ENCODE measurements around the gene SLC47A2.
"Not testable (repeated sequence)": the region's sequence is repeated elsewhere in the genome, so short reads cannot be mapped to it uniquely, and the experiment has no call there.

SLC47A2 gene

GRCh38 chr17:19716108-19717030, at the start of gene SLC47A2:
Gene SLC47A2 (minus strand): TSS chr17:19716584. CDS start chr17:19716555, 29 bp downstream.
- DNase-seq, result no peak

DNA sequence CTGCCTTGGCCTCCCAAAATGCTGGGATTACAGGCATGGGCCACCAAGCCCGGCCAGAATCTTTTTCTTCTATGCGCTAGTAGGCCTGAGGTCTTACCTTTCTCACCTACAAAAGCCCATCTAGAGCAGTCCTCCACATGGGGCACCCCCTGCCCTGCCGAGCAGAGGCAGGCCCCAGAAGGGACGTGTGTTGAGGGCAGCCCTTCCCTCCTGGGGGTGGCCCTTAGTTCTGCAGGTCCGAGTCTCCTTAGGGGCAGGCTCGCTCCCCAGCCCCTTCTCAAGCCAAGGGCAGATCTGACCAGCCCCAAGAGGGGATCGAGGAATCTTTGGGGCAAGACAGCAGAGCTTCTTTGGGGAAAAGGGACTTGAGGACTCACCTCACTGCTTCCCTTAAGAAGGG, 49.6 kb upstream of the SLC47A2 start:
- DNase-seq, result no peak

DNA sequence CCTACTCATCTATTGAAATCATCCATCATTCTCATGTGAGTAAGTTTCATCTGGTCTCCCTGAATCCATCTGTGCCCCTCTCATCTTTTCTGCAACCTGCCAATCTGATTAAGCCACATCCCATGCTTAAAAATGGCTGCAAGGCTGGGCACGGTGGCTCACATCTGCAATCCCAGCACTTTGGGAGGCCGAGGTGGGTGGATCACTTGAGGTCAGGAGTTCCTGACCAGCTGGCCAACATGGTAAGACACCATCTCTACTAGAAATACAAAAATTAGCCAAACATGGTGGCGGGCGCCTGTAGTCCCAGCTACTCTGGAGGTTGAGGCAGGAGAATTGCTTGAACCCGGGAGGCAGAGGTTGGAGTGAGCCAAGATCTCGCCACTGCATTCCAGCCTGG, 47.6 kb upstream of the SLC47A2 start:
- DNase-seq, result not testable (repeated sequence)

DNA sequence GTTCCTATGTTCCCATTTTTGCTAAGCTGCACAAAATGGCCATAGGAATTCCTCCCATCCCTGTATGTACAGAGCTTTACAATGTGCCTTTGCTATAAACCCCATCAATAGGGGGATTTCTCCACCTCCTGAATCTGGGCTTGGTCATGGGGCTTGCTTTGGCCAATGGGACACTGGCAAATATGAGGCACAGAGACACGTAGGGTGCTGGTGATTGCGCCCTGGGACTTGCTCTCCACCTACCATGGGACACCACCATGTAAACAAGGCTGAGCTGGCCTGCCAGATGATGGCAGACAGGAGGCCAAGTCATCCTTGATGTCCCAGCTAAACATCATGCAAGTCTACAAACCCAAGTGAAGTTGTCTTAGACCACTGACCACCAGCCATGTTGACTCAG, 47.0 kb upstream of the SLC47A2 start:
- no peak for DNase-seq

DNA sequence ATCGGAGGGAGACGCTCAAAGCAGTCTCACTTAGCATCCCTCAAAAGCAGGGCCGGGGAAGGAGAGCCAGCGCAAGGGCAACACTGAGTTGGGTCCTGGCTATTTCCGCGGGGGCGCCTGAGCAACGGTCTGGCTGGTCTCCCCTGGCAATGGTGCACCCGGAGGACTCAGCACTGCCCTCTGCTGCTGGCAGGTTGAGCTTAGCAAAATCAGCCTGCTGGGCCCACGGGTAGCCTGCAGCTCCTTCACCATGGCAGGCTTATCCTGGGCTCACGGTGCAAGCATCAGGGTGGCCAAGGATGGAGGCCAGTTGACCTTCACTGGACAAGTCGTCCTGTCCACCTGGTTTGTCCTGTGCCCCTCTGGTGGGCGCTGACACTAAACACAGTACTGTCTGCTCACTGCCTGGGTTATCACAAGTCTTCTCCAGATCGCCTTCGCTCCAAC, 46.2 kb upstream of the SLC47A2 start:
- DNase-seq, result no peak

- no peak for DNase-seq
These were observed 44.4 kb upstream of the SLC47A2 start for GRCh38 chr17:19760746-19761145.

- no peak for DNase-seq
These were observed 43.5 kb upstream of the SLC47A2 start for GRCh38 chr17:19759568-19760549.

- DNase-seq, result no peak
These were observed 41.3 kb upstream of the SLC47A2 start for GRCh38 chr17:19757536-19758180.

DNA sequence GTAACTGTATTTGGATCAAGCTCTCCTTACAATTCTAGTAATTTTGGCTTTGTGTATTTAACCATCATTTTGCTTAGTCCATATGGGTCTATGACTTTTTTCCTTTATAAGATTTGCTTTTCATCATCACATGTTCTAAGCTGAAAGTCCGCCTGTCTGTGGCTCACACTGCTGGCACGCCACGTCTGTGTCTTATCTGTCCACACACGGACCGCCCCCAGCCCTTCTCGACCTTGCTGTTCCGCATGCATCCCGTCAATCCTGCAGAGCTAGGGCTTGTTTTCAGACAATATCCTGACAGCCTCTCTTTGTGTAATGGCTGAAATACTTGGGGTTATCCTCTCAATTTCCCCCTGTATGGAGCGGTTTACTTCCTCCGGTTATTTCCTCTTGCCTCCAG, 40.2 kb upstream of the SLC47A2 start:
- no peak for DNase-seq

- no peak for DNase-seq
These were observed 39.6 kb upstream of the SLC47A2 start for GRCh38 chr17:19755821-19756510.

DNA sequence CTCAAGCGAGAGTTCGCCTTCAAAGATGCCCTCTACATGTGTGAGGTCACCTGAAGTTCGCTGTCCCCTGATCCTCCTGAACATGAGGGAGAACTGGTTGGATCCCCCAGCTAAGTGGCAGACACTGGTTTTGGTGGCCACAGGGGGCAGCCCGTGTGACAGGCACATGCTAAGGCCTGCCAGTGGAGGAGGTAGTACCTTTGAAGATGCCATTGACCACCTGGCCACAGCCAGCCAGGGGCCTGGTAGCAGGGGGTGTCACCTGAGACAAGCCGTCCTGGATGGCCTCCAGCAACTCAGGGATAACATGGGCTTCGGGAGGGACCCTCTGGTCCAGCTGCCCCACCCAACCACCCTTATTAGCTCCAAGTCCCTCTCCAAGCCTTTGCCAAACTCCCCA, 39.0 kb upstream of the SLC47A2 start:
- DNase-seq, result no peak

DNA sequence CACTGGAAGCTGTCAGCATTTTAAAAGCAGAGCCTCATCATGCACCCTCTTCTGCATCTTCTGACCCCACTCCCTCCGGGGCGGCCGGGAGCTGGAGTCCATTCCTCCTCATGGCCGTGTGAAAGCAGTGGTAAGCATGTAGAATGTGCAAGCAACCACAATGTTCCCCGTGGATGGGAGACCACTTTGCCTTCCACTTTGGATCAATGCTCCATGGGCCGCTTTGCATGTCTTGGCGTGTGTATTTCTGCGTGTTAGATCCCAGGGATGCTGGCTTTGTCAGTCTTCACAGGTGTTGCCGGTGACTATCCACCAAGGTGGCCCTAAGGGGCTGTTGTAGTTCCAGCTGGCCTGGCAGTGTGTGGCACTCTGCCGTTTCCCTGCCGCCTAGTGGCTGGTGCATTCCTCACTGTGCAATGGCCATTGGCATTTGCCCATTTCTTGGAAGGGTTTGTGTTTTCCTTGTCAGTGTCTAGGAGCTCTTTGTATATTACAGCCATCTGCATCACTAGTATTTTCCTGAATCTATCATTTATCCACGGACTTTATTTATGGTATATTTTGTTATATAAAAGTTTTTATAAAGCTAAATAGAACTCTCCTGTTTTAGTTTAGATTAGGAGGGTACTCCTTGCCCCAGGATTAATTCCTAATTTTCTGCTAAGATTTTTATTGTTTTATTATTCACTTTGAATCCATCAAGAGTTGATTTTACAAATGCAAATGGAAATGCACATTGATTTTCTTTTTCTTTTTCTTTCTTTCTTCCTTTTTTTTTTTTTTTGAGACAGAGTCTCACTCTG, 37.5 kb upstream of the SLC47A2 start:
- no peak for DNase-seq

- no peak for DNase-seq
These were observed 36.7 kb upstream of the SLC47A2 start for GRCh38 chr17:19753051-19753509.

DNA sequence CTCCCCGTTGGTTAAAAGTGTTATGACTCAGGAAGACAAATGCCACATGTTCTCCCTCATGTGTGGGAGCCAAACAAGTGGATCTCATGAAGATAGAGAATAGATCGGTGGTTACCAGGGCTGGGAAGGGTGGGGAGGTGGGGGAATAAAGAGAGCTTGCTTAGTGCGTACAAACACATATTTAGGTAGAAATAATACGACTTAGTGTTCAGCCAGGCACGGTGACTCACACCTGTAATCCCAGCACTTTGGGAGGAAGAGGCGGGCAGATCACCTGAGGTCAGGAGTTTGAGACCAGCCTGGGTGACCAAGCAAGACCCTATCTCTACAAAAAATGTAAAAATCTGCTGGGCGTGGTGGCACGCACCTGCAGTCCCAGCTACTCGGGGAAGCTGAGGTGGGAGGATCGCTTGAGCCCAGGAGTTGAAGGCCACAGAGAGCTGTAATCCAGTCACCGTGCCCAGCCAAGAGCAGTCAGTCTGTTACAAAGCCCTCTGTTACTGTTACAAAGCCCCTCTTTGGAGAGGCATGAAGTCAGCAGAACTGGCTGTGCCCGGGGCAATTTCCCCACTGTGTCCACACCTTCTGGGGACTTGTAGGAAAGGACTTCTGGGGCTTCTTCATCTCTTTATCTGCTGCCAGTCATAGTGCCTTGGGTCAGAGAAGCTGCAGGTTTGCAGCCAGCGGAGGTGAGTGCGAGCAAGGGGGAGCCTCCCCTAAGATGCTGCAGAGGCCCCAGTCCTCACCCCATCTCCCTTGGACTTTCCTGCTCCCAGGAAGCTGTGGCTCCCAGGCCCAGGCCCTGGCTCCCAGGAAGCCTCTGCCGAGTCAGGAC, 36.0 kb upstream of the SLC47A2 start:
- no peak for DNase-seq

GRCh38 chr17:19750835-19751234, 34.5 kb upstream of the SLC47A2 start:
- DNase-seq, result no peak

DNA sequence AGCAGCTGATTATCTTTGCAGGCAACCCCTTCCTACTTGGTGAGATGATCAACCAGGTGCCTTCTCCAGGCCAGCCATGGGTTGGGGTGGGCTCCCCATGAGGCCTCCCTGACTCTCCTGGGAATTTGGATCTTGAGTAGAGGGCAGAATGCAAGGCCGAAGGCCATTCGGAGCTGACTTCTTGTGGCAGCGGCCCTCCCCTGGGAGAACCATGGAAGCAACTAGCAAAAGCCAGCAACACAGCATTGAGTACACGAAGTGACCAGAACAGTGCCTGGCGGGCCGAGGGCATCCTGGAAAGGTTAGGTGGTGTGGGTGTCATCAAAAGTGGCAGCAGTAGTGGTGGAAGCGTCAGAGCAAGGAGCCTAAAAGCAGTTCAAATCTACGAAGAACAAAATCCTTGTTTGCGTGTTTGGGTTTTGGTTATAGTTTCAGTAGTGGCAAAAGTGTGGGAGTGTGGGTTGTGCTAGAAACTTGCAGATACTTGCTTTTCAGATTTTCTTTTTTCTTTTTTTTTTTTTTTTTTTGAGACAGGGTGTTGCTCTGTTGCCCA, 33.7 kb upstream of the SLC47A2 start:
- DNase-seq, result no peak

GRCh38 chr17:19748807-19749193, 32.4 kb upstream of the SLC47A2 start:
- no peak for DNase-seq

DNA sequence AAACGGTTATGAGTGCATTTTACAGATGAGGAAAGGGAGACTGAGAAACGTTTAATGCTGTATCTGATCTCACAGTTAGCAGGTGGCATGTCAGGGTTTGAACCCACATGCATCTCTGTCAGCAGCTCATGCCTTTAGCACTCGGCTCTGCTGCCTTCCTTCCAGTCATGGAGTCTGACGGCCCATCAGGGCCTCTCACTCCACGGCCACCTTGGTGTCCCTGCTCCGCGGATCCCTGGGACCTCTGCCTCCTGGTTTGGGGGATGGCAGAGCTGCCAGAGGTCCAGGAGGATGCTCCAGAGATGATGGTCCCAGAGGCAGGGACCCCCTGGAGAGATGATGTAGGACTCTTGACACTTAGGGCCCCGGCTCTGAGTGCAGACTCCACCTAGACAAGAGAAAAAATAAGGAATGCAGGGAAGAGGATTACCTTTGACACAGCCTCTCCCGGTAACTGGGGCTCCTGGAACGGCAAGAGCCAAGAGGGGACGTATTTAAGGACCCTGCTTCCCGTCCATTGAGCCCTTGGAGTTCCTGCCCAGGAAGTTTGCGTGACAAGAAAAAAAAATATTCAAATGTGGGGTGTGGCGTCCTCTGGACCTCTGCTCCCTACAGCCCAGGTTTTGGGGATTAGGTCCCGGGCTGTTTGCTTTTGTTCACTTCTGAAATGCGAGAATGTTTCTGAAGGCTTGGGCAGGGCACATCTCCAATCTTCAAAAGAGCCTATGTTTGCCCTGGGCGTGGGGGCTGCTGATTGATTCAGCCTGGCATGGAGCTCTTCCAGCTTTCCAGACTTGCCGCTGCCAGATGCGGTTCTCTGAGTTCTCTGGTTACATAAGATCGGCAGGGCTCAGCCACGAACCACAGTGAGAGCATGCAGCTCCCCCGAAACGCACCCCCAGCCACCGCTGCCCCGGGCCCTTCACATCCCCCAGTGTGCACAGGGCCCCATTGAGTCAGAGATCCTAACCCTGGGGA, 31.7 kb upstream of the SLC47A2 start, which contains the start of gene ALDH3A1:
ALDH3A1 (minus strand) TSS at position 470 of the 978 bp plus-strand sequence. CDS start 3,169 bp downstream, outside the sequence.
- no peak for DNase-seq
